Measurements from ENCODE around the gene HMGA1. TPM values are rescaled to one million over a fixed set of nuclear protein-coding genes. Genes with fewer than 3 reads are reported as not detected.
A peak's percentile ranks its signal among the peaks of the same experiment; 100 is the strongest.

Gene HMGA1
- total RNA-seq, 4 donors from 2014 or later = 118 to 309 (median 193) TPM

GRCh38 chr6:34232901-34233300, 3.8 kb upstream of the HMGA1 start:
- intact Hi-C loops (cut with DNase I) = no loop called here

GRCh38 chr6:34233867-34234266, 2.8 kb upstream of the HMGA1 start:
- H3K27ac ChIP-seq = peak overlapping the region; percentile 13 to 97 (median 71)
- no peak for DNase-seq
- no peak for TF ChIP-seq POLR2A (IDR thresholded peaks at IDR 0.05)
- TF ChIP-seq CTCF (IDR thresholded peaks at IDR 0.05) = no peak
- H3K36me3 ChIP-seq = no peaks in the 10 kb centered on the region
- H3K27me3 ChIP-seq = no peaks in the 10 kb centered on the region
- WGBS, 2 donors = 92 to 98% methylated on average over 7 of the region's 7 CpGs
- H3K4me3 ChIP-seq = no peak overlapping the region
- intact Hi-C loops (cut with DNase I) = no loop called here
- no peaks in the 10 kb centered on the region for H3K9me3 ChIP-seq
- H3K4me1 ChIP-seq = peaks cover 0 to 59% (median 23%) of the 10 kb centered on the region in 3 donors

More at GRCh38 chr6:34232901-34233300, 3.8 kb upstream of the HMGA1 start:
- TF ChIP-seq CTCF (IDR thresholded peaks at IDR 0.05) (no peak), POLR2A (IDR thresholded peaks at IDR 0.05) (no peak)
- no peak overlapping the region for H3K4me3 ChIP-seq
- peak overlapping the region in 1 of 4 donors; percentile 10 for H3K27ac ChIP-seq
- no peak for DNase-seq
- no peaks in the 10 kb centered on the region for H3K36me3 ChIP-seq
- 81 to 88% methylated on average over 3 of the region's 5 CpGs for WGBS, 2 donors
- H3K9me3 ChIP-seq = no peaks in the 10 kb centered on the region
- no peaks in the 10 kb centered on the region for H3K27me3 ChIP-seq
- peaks cover under 1 to 59% (median 22%) of the 10 kb centered on the region in 3 donors for H3K4me1 ChIP-seq

- intact Hi-C loops (cut with DNase I) = no loop called here
- H3K27ac ChIP-seq = peak overlapping the region; percentile 93 to 98 (median 96)
- H3K36me3 ChIP-seq = peaks cover 0 to 2% (median 0%) of the 10 kb centered on the region in 3 donors
- no peaks in the 10 kb centered on the region for H3K27me3 ChIP-seq
- DNase-seq = no peak
- 71 to 77% methylated on average over 11 to 15 of the region's 53 CpGs for WGBS, 2 donors
- peak overlapping the region in 2 of 4 donors; percentile 77 to 83 for H3K4me3 ChIP-seq
- TF ChIP-seq CTCF (IDR thresholded peaks at IDR 0.05) (no peak), POLR2A (IDR thresholded peaks at IDR 0.05) (no peak)
- peaks cover 0 to 59% (median 27%) of the 10 kb centered on the region in 3 donors for H3K4me1 ChIP-seq
- H3K9me3 ChIP-seq = no peaks in the 10 kb centered on the region
These were observed 1.9 kb upstream of the HMGA1 start for GRCh38 chr6:34234667-34235306.

GRCh38 chr6:34235307-34236130, 1.2 kb upstream of the HMGA1 start:
- Histone ChIP-seq H3K36me3 (peaks cover 0 to 9% (median under 1%) of the 10 kb centered on the region in 3 donors), H3K27ac (peak overlapping the region; percentile 93 to 98 (median 96)), H3K4me3 (peak overlapping the region; percentile 71 to 88 (median 80)), H3K4me1 (peaks cover 0 to 59% (median 21%) of the 10 kb centered on the region in 3 donors), H3K9me3 (no peaks in the 10 kb centered on the region), H3K27me3 (no peaks in the 10 kb centered on the region)
- 8 to 14% methylated on average over 12 to 21 of the region's 75 CpGs for WGBS, 2 donors
- DNase-seq = no peak
- TF ChIP-seq POLR2A (IDR thresholded peaks at IDR 0.05) = peak in 1 of 4 donors; percentile 48
- TF ChIP-seq CTCF (IDR thresholded peaks at IDR 0.05) = no peak
- intact Hi-C loops (cut with DNase I) = no loop called here

GRCh38 chr6:34236131-34236442, 586 bp upstream of the HMGA1 start:
- Histone ChIP-seq H3K27ac (peak overlapping the region; percentile 93 to 98 (median 96)), H3K27me3 (no peaks in the 10 kb centered on the region), H3K9me3 (no peaks in the 10 kb centered on the region), H3K4me1 (peaks cover 0 to 57% (median 19%) of the 10 kb centered on the region in 3 donors), H3K4me3 (peak overlapping the region; percentile 71 to 88 (median 80)), H3K36me3 (peaks cover 0 to 15% (median 6%) of the 10 kb centered on the region in 3 donors)
- intact Hi-C loops (cut with DNase I) = no loop called here
- TF ChIP-seq CTCF (IDR thresholded peaks at IDR 0.05) (no peak), POLR2A (IDR thresholded peaks at IDR 0.05) (no peak)
- 19 to 21% methylated on average over 5 to 6 of the region's 13 CpGs for WGBS, 2 donors
- no peak for DNase-seq
